Activated naive CD4-positive, alpha-beta T cell treated with anti-CD3 and anti-CD28 coated beads, Interleukin-2, amount 50 U/mL, for 24 hours (primary cell): ENCODE data around the gene PITPNM2.
A peak's percentile ranks its signal among the peaks of the same experiment; 100 is the strongest.

Experiments
- H3K27ac Mint-ChIP-seq: one replicate; pipeline ENCODE4 v1.8.0; 2021; ENCODE audit warnings: mild to moderate bottlenecking, mixed read lengths
- H3K27me3 Mint-ChIP-seq: one replicate; pipeline ENCODE4 v1.8.0; 2021; ENCODE audit warnings: mixed read lengths
- H3K36me3 Mint-ChIP-seq: one replicate; pipeline ENCODE4 v1.8.0; 2021; ENCODE audit warnings: mixed read lengths
- H3K4me1 Mint-ChIP-seq: one replicate; pipeline ENCODE4 v1.8.0; 2021; ENCODE audit warnings: mixed read lengths
- H3K4me3 Mint-ChIP-seq: one replicate; pipeline ENCODE4 v1.8.0; 2021; ENCODE audit warnings: mild to moderate bottlenecking, mixed read lengths
- H3K9me3 Mint-ChIP-seq: one replicate; pipeline ENCODE4 v1.8.0; 2021; ENCODE audit warnings: mixed read lengths

PITPNM2 gene

DNA sequence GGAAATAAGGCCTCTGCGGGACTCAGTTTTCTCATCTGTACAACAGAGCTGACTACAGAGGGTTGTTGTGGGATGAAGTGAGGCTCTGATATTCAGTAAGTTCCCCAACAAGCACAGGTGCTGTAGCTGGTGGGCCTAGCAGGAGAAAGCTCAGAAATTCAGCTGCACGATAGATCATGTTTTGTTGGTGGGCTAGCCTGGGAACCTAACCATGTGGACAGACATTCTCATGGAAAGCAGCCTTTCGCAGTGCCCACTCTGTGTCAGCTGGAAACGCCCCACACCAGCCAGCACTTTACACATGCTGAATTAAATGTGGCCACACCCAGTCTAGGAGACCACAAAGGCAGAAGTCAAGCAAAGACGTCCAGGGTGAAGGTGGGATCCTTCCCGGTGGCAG lies 16.1 kb downstream of the PITPNM2 start:
- Mint-ChIP-seq H3K4me3 (no peak overlapping the region), H3K27ac (no peak overlapping the region), H3K36me3 (peaks cover 2% of the 10 kb centered on the region), H3K9me3 (no peaks in the 10 kb centered on the region), H3K27me3 (no peaks in the 10 kb centered on the region), H3K4me1 (peaks cover 63% of the 10 kb centered on the region)

GRCh38 chr12:123134271-123134671 lies 16.6 kb downstream of the PITPNM2 start:
- peaks cover 62% of the 10 kb centered on the region for H3K4me1 Mint-ChIP-seq
- no peaks in the 10 kb centered on the region for H3K9me3 Mint-ChIP-seq
- peaks cover 2% of the 10 kb centered on the region for H3K36me3 Mint-ChIP-seq
- H3K27me3 Mint-ChIP-seq: no peaks in the 10 kb centered on the region
- H3K27ac Mint-ChIP-seq: no peak overlapping the region
- no peak overlapping the region for H3K4me3 Mint-ChIP-seq

DNA sequence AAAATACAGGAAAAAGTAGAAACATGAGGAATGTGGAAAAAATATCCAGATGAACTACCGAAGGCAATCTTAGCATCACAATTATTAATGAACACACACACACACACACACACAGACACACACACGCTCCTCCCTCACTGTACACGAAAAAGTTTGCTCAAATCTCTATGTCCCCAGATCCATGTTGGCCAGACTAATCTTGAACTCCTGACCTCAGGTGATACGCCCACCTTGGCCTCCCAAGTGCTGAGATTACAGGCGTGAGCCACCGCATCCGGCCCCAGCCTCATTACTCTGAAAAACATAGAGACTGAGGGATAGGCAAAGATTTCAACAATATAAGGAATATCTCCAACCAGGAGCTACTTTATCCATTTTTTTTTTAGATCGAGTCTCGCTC lies 17.2 kb downstream of the PITPNM2 start:
- Mint-ChIP-seq H3K36me3 (peaks cover 2% of the 10 kb centered on the region), H3K9me3 (no peaks in the 10 kb centered on the region), H3K27ac (peak overlapping the region; percentile 63), H3K4me3 (no peak overlapping the region), H3K4me1 (peaks cover 61% of the 10 kb centered on the region), H3K27me3 (no peaks in the 10 kb centered on the region)

- H3K27ac Mint-ChIP-seq: peak overlapping the region; percentile 74
- no peak overlapping the region for H3K4me3 Mint-ChIP-seq
- peaks cover 2% of the 10 kb centered on the region for H3K36me3 Mint-ChIP-seq
- no peaks in the 10 kb centered on the region for H3K9me3 Mint-ChIP-seq
- peaks cover 58% of the 10 kb centered on the region for H3K4me1 Mint-ChIP-seq
- H3K27me3 Mint-ChIP-seq: no peaks in the 10 kb centered on the region
Observed at GRCh38 chr12:123132951-123133619, 17.8 kb downstream of the PITPNM2 start.

- H3K4me3 Mint-ChIP-seq: peak overlapping the region; percentile 70
- peaks cover 54% of the 10 kb centered on the region for H3K4me1 Mint-ChIP-seq
- peaks cover 2% of the 10 kb centered on the region for H3K36me3 Mint-ChIP-seq
- H3K27me3 Mint-ChIP-seq: no peaks in the 10 kb centered on the region
- no peaks in the 10 kb centered on the region for H3K9me3 Mint-ChIP-seq
- peak overlapping the region; percentile 86 for H3K27ac Mint-ChIP-seq
Observed at GRCh38 chr12:123131879-123132402, 18.9 kb downstream of the PITPNM2 start.

GRCh38 chr12:123131291-123131832 lies 19.5 kb downstream of the PITPNM2 start:
- H3K9me3 Mint-ChIP-seq: no peaks in the 10 kb centered on the region
- H3K36me3 Mint-ChIP-seq: peaks cover 2% of the 10 kb centered on the region
- no peaks in the 10 kb centered on the region for H3K27me3 Mint-ChIP-seq
- H3K4me3 Mint-ChIP-seq: peak overlapping the region; percentile 70
- H3K27ac Mint-ChIP-seq: peak overlapping the region; percentile 86
- peaks cover 59% of the 10 kb centered on the region for H3K4me1 Mint-ChIP-seq

GRCh38 chr12:123129621-123130020 lies 21.3 kb downstream of the PITPNM2 start:
- no peak overlapping the region for H3K4me3 Mint-ChIP-seq
- H3K4me1 Mint-ChIP-seq: peaks cover 59% of the 10 kb centered on the region
- peak overlapping the region; percentile 25 for H3K27ac Mint-ChIP-seq
- H3K36me3 Mint-ChIP-seq: no peaks in the 10 kb centered on the region
- no peaks in the 10 kb centered on the region for H3K27me3 Mint-ChIP-seq
- H3K9me3 Mint-ChIP-seq: no peaks in the 10 kb centered on the region

- H3K36me3 Mint-ChIP-seq: no peaks in the 10 kb centered on the region
- peaks cover 53% of the 10 kb centered on the region for H3K4me1 Mint-ChIP-seq
- H3K4me3 Mint-ChIP-seq: no peak overlapping the region
Observed at GRCh38 chr12:123127182-123127495, 23.8 kb downstream of the PITPNM2 start.

GRCh38 chr12:123126294-123127181 lies 24.4 kb downstream of the PITPNM2 start:
- H3K27ac Mint-ChIP-seq: no peak overlapping the region
- H3K4me3 Mint-ChIP-seq: no peak overlapping the region
- no peaks in the 10 kb centered on the region for H3K9me3 Mint-ChIP-seq
- H3K36me3 Mint-ChIP-seq: no peaks in the 10 kb centered on the region
- H3K27me3 Mint-ChIP-seq: no peaks in the 10 kb centered on the region
- H3K4me1 Mint-ChIP-seq: peaks cover 53% of the 10 kb centered on the region

More at GRCh38 chr12:123127182-123127495, 23.8 kb downstream of the PITPNM2 start:
- Mint-ChIP-seq H3K27ac (no peak overlapping the region), H3K9me3 (no peaks in the 10 kb centered on the region), H3K27me3 (no peaks in the 10 kb centered on the region)

DNA sequence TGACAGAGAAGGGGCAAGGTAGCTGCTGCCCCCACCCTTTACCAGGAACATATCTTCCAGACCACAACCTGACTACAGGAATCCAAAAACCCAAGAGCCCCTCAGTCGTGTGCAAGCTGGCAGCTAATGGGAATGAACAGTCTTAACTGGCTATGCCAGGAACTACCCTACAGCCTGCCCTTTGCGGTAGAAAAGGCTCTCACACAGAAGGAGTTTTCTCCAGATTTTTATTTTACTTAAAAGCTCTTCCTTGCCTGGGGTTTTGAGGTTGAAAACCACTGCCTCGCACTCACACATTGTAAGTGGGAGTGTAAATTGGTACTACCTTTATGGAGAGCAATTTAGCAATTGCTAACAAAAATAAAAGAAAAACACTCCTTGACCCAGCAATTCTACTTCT lies 28.3 kb downstream of the PITPNM2 start:
- Mint-ChIP-seq H3K27ac (peak overlapping the region; percentile 93), H3K36me3 (peaks cover 2% of the 10 kb centered on the region), H3K4me1 (peaks cover 67% of the 10 kb centered on the region), H3K9me3 (no peaks in the 10 kb centered on the region), H3K27me3 (no peaks in the 10 kb centered on the region), H3K4me3 (peak overlapping the region; percentile 35)

DNA sequence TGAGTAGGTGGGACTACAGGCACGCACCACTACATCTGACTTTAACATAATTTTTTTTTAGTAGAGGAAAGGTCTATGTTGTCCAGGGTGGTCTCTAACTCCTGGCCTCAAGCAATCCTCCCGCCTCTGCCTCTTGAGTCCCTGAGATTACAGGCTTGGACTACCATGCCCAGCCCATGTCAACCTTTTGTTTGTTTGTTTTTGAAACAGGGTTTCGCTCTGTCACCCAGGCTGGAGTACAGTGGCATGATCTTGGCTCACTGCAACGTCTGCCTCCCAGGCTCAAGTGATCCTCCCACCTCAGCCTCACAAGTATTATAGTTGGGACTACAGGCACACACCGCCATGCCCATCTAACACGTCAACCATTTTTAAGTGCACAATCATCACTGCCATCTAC lies 29.2 kb downstream of the PITPNM2 start:
- Mint-ChIP-seq H3K4me3 (peak overlapping the region; percentile 35), H3K36me3 (peaks cover 2% of the 10 kb centered on the region), H3K4me1 (peaks cover 72% of the 10 kb centered on the region), H3K9me3 (no peaks in the 10 kb centered on the region), H3K27ac (peak overlapping the region; percentile 93), H3K27me3 (no peaks in the 10 kb centered on the region)

- Mint-ChIP-seq H3K9me3 (no peaks in the 10 kb centered on the region), H3K27ac (peak overlapping the region; percentile 89), H3K36me3 (peaks cover 2% of the 10 kb centered on the region), H3K27me3 (no peaks in the 10 kb centered on the region), H3K4me3 (peak overlapping the region; percentile 63), H3K4me1 (peaks cover 74% of the 10 kb centered on the region)
Observed at GRCh38 chr12:123120452-123121166, 30.3 kb downstream of the PITPNM2 start.

DNA sequence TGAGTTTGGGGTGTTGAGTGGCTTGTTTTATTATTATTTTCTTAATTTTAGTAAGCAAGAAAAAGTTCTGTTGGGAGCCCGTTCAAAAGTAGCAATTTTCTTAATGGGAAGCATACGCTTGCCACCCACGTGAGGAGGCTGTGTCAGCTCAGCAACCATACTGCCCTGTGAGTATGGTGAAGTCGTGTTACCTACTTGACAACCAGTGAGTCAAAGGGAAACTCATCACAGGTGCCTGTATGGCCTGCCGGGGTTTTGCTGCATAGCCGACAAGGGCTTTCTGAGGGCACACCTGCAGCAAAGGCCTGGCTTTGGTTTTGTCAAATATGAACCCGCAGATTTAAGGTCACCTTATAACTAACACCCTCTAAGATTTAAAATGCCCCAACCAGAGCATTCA lies 31.1 kb downstream of the PITPNM2 start:
- H3K4me3 Mint-ChIP-seq: peak overlapping the region; percentile 44
- H3K4me1 Mint-ChIP-seq: peaks cover 78% of the 10 kb centered on the region
- H3K36me3 Mint-ChIP-seq: peaks cover 2% of the 10 kb centered on the region
- H3K27me3 Mint-ChIP-seq: no peaks in the 10 kb centered on the region
- peak overlapping the region; percentile 79 for H3K27ac Mint-ChIP-seq
- H3K9me3 Mint-ChIP-seq: no peaks in the 10 kb centered on the region

DNA sequence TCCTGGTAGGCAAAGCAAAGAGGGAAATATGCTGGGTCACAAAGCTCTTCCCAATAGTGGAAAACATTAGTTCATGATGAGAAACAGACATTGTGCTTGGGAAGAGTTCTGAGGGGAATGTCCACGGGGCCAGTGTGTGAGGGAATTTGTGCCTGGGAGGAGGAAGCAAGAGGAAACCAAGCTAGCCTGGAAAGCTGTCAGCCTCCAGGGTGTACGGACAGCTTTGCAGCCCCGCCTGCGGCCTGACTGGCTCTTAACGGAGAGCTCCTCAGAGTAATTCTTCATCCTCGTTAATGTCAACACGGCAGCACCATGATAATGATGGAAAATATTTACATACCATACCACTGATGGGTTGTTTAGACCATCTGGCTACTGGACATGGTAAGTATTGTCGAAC lies 32.4 kb downstream of the PITPNM2 start:
- Mint-ChIP-seq H3K4me3 (no peak overlapping the region), H3K27me3 (no peaks in the 10 kb centered on the region), H3K4me1 (peaks cover 91% of the 10 kb centered on the region), H3K36me3 (peaks cover 2% of the 10 kb centered on the region), H3K9me3 (no peaks in the 10 kb centered on the region), H3K27ac (peak overlapping the region; percentile 76)

DNA sequence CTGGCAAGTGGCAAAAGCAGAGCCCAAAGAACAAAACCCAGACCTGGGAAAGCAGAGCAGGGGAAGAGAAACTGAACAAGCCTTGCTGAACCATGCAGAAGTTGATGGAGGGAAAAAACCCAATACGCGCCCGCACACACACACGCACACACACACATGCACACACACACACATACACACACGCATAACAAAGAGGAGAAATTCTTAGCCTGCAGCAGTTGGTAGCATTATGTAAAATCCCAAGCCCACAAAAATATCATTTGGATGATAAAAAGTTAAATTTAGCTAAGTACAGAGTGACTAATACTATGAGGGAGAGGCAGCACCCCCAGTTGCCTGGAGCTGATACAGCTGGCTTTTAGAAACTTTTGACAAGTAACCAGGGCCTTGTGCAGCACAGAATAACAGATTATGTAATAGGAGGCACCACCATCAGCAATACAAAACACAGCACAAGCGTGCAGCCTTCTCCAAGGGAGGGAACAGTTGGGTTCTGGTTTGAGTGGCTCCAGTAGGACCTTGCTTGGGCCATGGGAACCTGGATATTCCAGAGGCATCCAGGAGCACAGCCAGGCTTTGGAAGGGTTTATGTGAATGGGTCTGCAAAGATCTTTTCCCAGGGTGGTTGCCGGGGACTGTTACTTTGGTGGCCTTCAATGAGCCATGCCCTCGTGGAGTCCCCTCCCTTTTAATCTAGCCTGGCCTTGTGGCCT lies 35.3 kb downstream of the PITPNM2 start:
- Mint-ChIP-seq H3K4me3 (peak overlapping the region; percentile 59), H3K4me1 (peaks cover 79% of the 10 kb centered on the region), H3K27me3 (no peaks in the 10 kb centered on the region), H3K9me3 (no peaks in the 10 kb centered on the region), H3K36me3 (peaks cover 2% of the 10 kb centered on the region), H3K27ac (peak overlapping the region; percentile 77)
